ENCODE measurements around the gene PLXDC1. TPM values are rescaled to one million over a fixed set of nuclear protein-coding genes. Genes with fewer than 3 reads are reported as not detected.
"Not testable (repeated sequence)": the region's sequence is repeated elsewhere in the genome, so short reads cannot be mapped to it uniquely, and the experiment has no call there.

PLXDC1 gene
- total and polyA plus RNA-seq, 11 donors: 4.8 to 17.4 (median 13.3) TPM

GRCh38 chr17:39130205-39130604 lies 21.2 kb downstream of the PLXDC1 start:
- Histone ChIP-seq H3K27me3 (no peaks in the 10 kb centered on the region), H3K36me3 (peaks cover 0 to 4% (median 0%) of the 10 kb centered on the region in 9 donors), H3K4me3 (no peak overlapping the region), H3K4me1 (peaks cover 0 to 23% (median 2%) of the 10 kb centered on the region in 12 donors), H3K9me3 (no peaks in the 10 kb centered on the region), H3K27ac (no peak overlapping the region)
- no peak for TF ChIP-seq CTCF (IDR thresholded peaks at IDR 0.05)
- no peak for TF ChIP-seq POLR2A (IDR thresholded peaks at IDR 0.05)
- intact Hi-C loops (cut with DNase I): no loop called here
- DNase-seq (no peak), ATAC-seq (no peak)
- WGBS, 4 donors: 87 to 96% (median 96%) methylated on average over 3 of the region's 3 CpGs

- H3K4me1 ChIP-seq: peaks cover 0 to 17% (median 2%) of the 10 kb centered on the region in 12 donors
- 85 to 97% (median 87%) methylated on average over 6 of the region's 6 CpGs for WGBS, 4 donors
- H3K27me3 ChIP-seq; H3K27ac ChIP-seq; H3K36me3 ChIP-seq; intact Hi-C loops (cut with DNase I); DNase-seq; H3K4me3 ChIP-seq; ATAC-seq; H3K9me3 ChIP-seq: not testable (repeated sequence)
These were observed 21.9 kb downstream of the PLXDC1 start for GRCh38 chr17:39129544-39129943.

- TF ChIP-seq POLR2A (IDR thresholded peaks at IDR 0.05) (no peak), CTCF (IDR thresholded peaks at IDR 0.05) (no peak)
- DNase-seq (no peak), ATAC-seq (no peak)
- intact Hi-C loops (cut with DNase I): no loop called here
- H3K4me3 ChIP-seq: no peak overlapping the region
- peaks cover 0 to 4% (median 0%) of the 10 kb centered on the region in 9 donors for H3K36me3 ChIP-seq
- no peak overlapping the region for H3K27ac ChIP-seq
- H3K4me1 ChIP-seq: peaks cover 0 to 9% (median 0%) of the 10 kb centered on the region in 12 donors
- H3K9me3 ChIP-seq: no peaks in the 10 kb centered on the region
- no peaks in the 10 kb centered on the region for H3K27me3 ChIP-seq
- WGBS, 4 donors: 69 to 77% (median 76%) methylated on average over 6 of the region's 6 CpGs
These were observed 25.0 kb downstream of the PLXDC1 start for GRCh38 chr17:39126436-39126835.

- no peak for DNase-seq
- Histone ChIP-seq H3K4me3 (no peak overlapping the region), H3K27ac (no peak overlapping the region), H3K36me3 (peaks cover 0 to 4% (median 0%) of the 10 kb centered on the region in 9 donors), H3K9me3 (no peaks in the 10 kb centered on the region), H3K27me3 (no peaks in the 10 kb centered on the region), H3K4me1 (peaks cover 0 to 9% (median 0%) of the 10 kb centered on the region in 12 donors)
- intact Hi-C loops (cut with DNase I): no loop called here
- WGBS, 4 donors: 89 to 98% (median 95%) methylated on average over 2 of the region's 2 CpGs
- ATAC-seq: no peak
- TF ChIP-seq POLR2A (IDR thresholded peaks at IDR 0.05) (no peak), CTCF (IDR thresholded peaks at IDR 0.05) (no peak)
These were observed 26.1 kb downstream of the PLXDC1 start for GRCh38 chr17:39125143-39125875.
